ENCODE data around the gene STRADA. TPM values are rescaled to one million over a fixed set of nuclear protein-coding genes. Genes with fewer than 3 reads are reported as not detected.
A peak's percentile ranks its signal among the peaks of the same experiment; 100 is the strongest.

The STRADA gene
- total and polyA plus RNA-seq, 2 of the 8 experiments (the other 6 are each of a cell fraction or from before 2014, with no cell fraction given) = 35.6 to 43.3 TPM

DNA sequence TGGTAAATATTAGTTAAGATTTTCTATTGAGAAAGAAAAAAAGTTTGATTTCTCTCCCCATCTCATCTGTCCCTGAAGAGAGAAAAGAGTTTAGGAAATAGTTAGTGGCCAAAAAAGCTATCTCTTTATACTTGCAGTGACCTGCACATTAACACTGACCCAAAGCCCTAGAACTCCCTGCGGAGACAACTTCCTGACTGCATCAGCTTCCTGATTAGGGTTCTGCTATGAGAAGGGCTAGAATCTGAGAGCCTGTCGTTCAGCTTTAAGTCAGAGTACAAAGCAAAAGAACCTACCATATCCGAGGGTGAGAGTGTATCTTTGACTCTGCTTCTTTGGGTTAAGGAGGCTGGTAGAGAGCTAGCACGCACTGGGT lies 66.4 kb downstream of the STRADA start:
- Histone ChIP-seq H3K56ac (replicated peaks; ENCODE audit: insufficient read length, low read depth, low read length) (no peak overlapping the region), H2BK120ac (replicated peaks; ENCODE audit: low read depth, low read length) (no peak overlapping the region), H3K27me3 (replicated peaks in 1 of 4; ENCODE audit: control insufficient read depth in 3 of 4, extremely low read depth in 1 of 4, insufficient read depth in 3 of 4, low read length in 3 of 4) (no peaks in the 10 kb centered on the region), H4K91ac (replicated peaks; ENCODE audit: insufficient read length, low read length) (no peak overlapping the region), H3K23me2 (ENCODE audit: low read depth, low read length) (no peaks in the 10 kb centered on the region), H3K9ac (replicated peaks in 1 of 4; ENCODE audit: extremely low read depth in 1 of 4, low read depth in 3 of 4, low read length in 3 of 4) (no peak overlapping the region; a peak in 1 of 7 replicates), H4K20me1 (replicated peaks in 1 of 2; ENCODE audit: control insufficient read depth in 1 of 2, insufficient read depth in 2 of 2, low read length in 2 of 2) (no peaks in the 10 kb centered on the region), H4K5ac (ENCODE audit: insufficient read length, low read depth, low read length) (no peak overlapping the region), H3K36me3 (ENCODE audit: control insufficient read depth in 2 of 4, insufficient read depth in 4 of 4, low read length in 3 of 4) (no peaks in the 10 kb centered on the region), H3K4me3 (ENCODE audit: extremely low read depth in 1 of 4, insufficient read depth in 2 of 4, low read depth in 3 of 4, low read length in 4 of 4) (no peak overlapping the region), H3K9me3 (ENCODE audit: insufficient read depth in 2 of 2, low read depth in 1 of 2, low read length in 1 of 2) (no peaks in the 10 kb centered on the region), H3K4me1 (replicated peaks in 1 of 4; ENCODE audit: control insufficient read depth in 3 of 4, insufficient read depth in 4 of 4, low read length in 3 of 4) (peaks cover 3 to 13% (median 6%) of the 10 kb centered on the region in 4 experiments; a peak in 6 of 7 replicates), H2BK20ac (ENCODE audit: low read length) (peak overlapping the region; percentile 2; the same call in 1 of the 2 replicates), H4K8ac (ENCODE audit: extremely low read depth, insufficient read depth, low read length) (no peak overlapping the region), H2AFZ (ENCODE audit: low read length) (no peak overlapping the region), H3K18ac (ENCODE audit: extremely low read depth, low read length) (no peak overlapping the region), H2BK5ac (ENCODE audit: low read depth, low read length) (0 out of 2 replicates have a peak overlapping the region, but pooled peaks have one; percentile 3), H2BK12ac (ENCODE audit: low read depth, low read length) (peak overlapping the region; percentile 68; the same call in 1 of the 2 replicates), H2BK15ac (ENCODE audit: low read length) (0 out of 2 replicates have a peak overlapping the region, but pooled peaks have one; percentile 0), H3K79me2 (ENCODE audit: control insufficient read depth in 1 of 2, insufficient read depth in 2 of 2, low read length in 2 of 2) (no peaks in the 10 kb centered on the region), H2AK5ac (ENCODE audit: low read depth, low read length) (no peak overlapping the region), H3K4ac (replicated peaks; ENCODE audit: insufficient read length, low read depth, low read length) (no peak overlapping the region), H3K23ac (ENCODE audit: insufficient read length) (no peak overlapping the region), H3K27ac (ENCODE audit: low read depth, low read length) (no peak overlapping the region), H3K4me2 (ENCODE audit: insufficient read depth in 1 of 2, low read depth in 2 of 2, low read length in 2 of 2) (peak overlapping the region in 1 of 2 experiments; percentile 22; a peak in 2 of 4 replicates), H3K79me1 (ENCODE audit: low read depth, low read length) (no peaks in the 10 kb centered on the region), H3K14ac (ENCODE audit: insufficient read length) (no peak overlapping the region)
- DNase-seq (ENCODE audit: low read depth in 1 of 2, low spot score in 2 of 2) (no peak), FAIRE-seq (no peak)
- WGBS, 2 experiments (ENCODE audit: extremely low coverage in 1 of 2, insufficient coverage in 1 of 2, insufficient read length in 1 of 2, insufficient replicate concordance in 2 of 2, low coverage in 1 of 2, low lambda C conversion rate in 2 of 2, missing lambda C conversion rate in 1 of 2) = 71% methylated on average over 4 of the region's 4 CpGs; no CpG with 5 or more reads in 1 of the 2 experiments
- ChIA-PET CTCF (ENCODE audit: partially characterized antibody) (interaction anchor here (1.1 to 3.7 kb wide), 18 partner anchors 8 to 250 kb away, joined by 3 to 26 read pairs (median 6); no protein-coding TSS in a partner anchor), POLR2A (ENCODE audit: partially characterized antibody) (interaction anchor here (0.9 to 2.0 kb wide), 7 partner anchors 10 to 153 kb away, joined by 3 to 8 read pairs (median 4); partner anchors contain the start of gene MAP3K3)
- TF ChIP-seq SP1 (IDR thresholded peaks at IDR 0.05; ENCODE audit: low read depth, low read length) = no peak
- TF ChIP-seq SAP30 (IDR thresholded peaks at IDR 0.05; ENCODE audit: insufficient read depth, insufficient replicate concordance, low read length) = no peak
- no peak for TF ChIP-seq KDM5A (IDR thresholded peaks at IDR 0.05; ENCODE audit: low read length)
- no peak for TF ChIP-seq SIX5 (IDR thresholded peaks at IDR 0.05; ENCODE audit: low read depth, low read length)
- TF ChIP-seq, protein P1, sequence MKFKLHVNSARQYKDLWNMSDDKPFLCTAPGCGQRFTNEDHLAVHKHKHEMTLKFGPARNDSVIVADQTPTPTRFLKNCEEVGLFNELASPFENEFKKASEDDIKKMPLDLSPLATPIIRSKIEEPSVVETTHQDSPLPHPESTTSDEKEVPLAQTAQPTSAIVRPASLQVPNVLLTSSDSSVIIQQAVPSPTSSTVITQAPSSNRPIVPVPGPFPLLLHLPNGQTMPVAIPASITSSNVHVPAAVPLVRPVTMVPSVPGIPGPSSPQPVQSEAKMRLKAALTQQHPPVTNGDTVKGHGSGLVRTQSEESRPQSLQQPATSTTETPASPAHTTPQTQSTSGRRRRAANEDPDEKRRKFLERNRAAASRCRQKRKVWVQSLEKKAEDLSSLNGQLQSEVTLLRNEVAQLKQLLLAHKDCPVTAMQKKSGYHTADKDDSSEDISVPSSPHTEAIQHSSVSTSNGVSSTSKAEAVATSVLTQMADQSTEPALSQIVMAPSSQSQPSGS (IDR thresholded peaks at IDR 0.05; ENCODE audit: low read length) = no peak
- no peak for TF ChIP-seq NANOG (IDR thresholded peaks at IDR 0.05; ENCODE audit: insufficient read depth, low read depth, low read length, poor library complexity, severe bottlenecking)
- no peak for TF ChIP-seq NRF1 (IDR thresholded peaks at IDR 0.05; ENCODE audit: low read depth, low read length)
- no peak for TF ChIP-seq RAD21 (IDR thresholded peaks at IDR 0.05 in 1 of 2, conservative IDR thresholded peaks at IDR 0.05 in 1 of 2; ENCODE audit: low read depth in 2 of 2, low read length in 2 of 2)
- no peak for TF ChIP-seq TCF12 (IDR thresholded peaks at IDR 0.05; ENCODE audit: low read depth, low read length)
- TF ChIP-seq BRCA1 (IDR thresholded peaks at IDR 0.05; ENCODE audit: low read depth, low read length) = no peak
- TF ChIP-seq CHD2 (IDR thresholded peaks at IDR 0.05; ENCODE audit: low read length) = no peak
- no peak for TF ChIP-seq POLR2A (IDR thresholded peaks at IDR 0.05; ENCODE audit: control extremely low read depth in 1 of 2, low read depth in 2 of 2, low read length in 2 of 2)

Measured in H1 (cell line).